ENCODE measurements around the gene OR8G1. TPM values are rescaled to one million over a fixed set of nuclear protein-coding genes. Genes with fewer than 3 reads are reported as not detected.

OR8G1 gene
- total and polyA plus RNA-seq, 7 donors: not detected

GRCh38 chr11:124278261-124278660 is 37.4 kb downstream of the OR8G1 start:
- H3K27ac ChIP-seq: no peak overlapping the region
- intact Hi-C loops (cut with DNase I): no loop called here
- DNase-seq: no peak
- no peak for ATAC-seq
- no peaks in the 10 kb centered on the region for H3K36me3 ChIP-seq (ENCODE audit: insufficient read depth in 1 of 2, low read depth in 1 of 2)
- WGBS, 3 donors: 60 to 83% (median 67%) methylated on average over 2 of the region's 2 CpGs
- H3K4me1 ChIP-seq: no peaks in the 10 kb centered on the region
- TF ChIP-seq CTCF (IDR thresholded peaks at IDR 0.05): no peak
- H3K27me3 ChIP-seq (ENCODE audit: insufficient read depth in 3 of 3, low read length in 2 of 3): no peaks in the 10 kb centered on the region
- peaks cover 8% of the 10 kb centered on the region for H3K9me3 ChIP-seq
- no peak overlapping the region for H3K4me3 ChIP-seq

- no peaks in the 10 kb centered on the region for H3K36me3 ChIP-seq (ENCODE audit: insufficient read depth in 1 of 2, low read depth in 1 of 2)
- no peak for ATAC-seq
- no peak overlapping the region for H3K27ac ChIP-seq
- WGBS, 3 donors: 62 to 67% (median 63%) methylated on average over 3 of the region's 3 CpGs
- no peak for DNase-seq
- intact Hi-C loops (cut with DNase I): no loop called here
- no peaks in the 10 kb centered on the region for H3K27me3 ChIP-seq (ENCODE audit: insufficient read depth in 3 of 3, low read length in 2 of 3)
- H3K4me1 ChIP-seq: no peaks in the 10 kb centered on the region
- TF ChIP-seq CTCF (IDR thresholded peaks at IDR 0.05): no peak
- no peak overlapping the region for H3K4me3 ChIP-seq
- peaks cover 13% of the 10 kb centered on the region for H3K9me3 ChIP-seq
Measured at GRCh38 chr11:124285610-124286344, 44.9 kb downstream of the OR8G1 start.

- DNase-seq: no peak
- intact Hi-C loops (cut with DNase I): no loop called here
Measured at GRCh38 chr11:124294687-124295086, 53.8 kb downstream of the OR8G1 start.

GRCh38 chr11:124296016-124296415 is 55.1 kb downstream of the OR8G1 start:
- ATAC-seq (no peak), DNase-seq (no peak)
- no peak overlapping the region for H3K4me3 ChIP-seq
- TF ChIP-seq CTCF (IDR thresholded peaks at IDR 0.05): no peak
- no peaks in the 10 kb centered on the region for H3K36me3 ChIP-seq (ENCODE audit: insufficient read depth in 1 of 2, low read depth in 1 of 2)
- H3K27me3 ChIP-seq (ENCODE audit: insufficient read depth in 3 of 3, low read length in 2 of 3): no peaks in the 10 kb centered on the region
- H3K27ac ChIP-seq: no peak overlapping the region
- intact Hi-C loops (cut with DNase I): no loop called here
- H3K4me1 ChIP-seq: no peaks in the 10 kb centered on the region
- H3K9me3 ChIP-seq: no peaks in the 10 kb centered on the region

More at GRCh38 chr11:124294687-124295086, 53.8 kb downstream of the OR8G1 start:
- Histone ChIP-seq H3K9me3 (no peaks in the 10 kb centered on the region), H3K4me3 (no peak overlapping the region), H3K27me3 (ENCODE audit: insufficient read depth in 3 of 3, low read length in 2 of 3) (no peaks in the 10 kb centered on the region), H3K36me3 (ENCODE audit: insufficient read depth in 1 of 2, low read depth in 1 of 2) (no peaks in the 10 kb centered on the region), H3K4me1 (no peaks in the 10 kb centered on the region), H3K27ac (no peak overlapping the region)
- ATAC-seq: no peak
- TF ChIP-seq CTCF (IDR thresholded peaks at IDR 0.05): no peak
- 74 to 85% (median 74%) methylated on average over 1 of the region's 1 CpG for WGBS, 3 donors

GRCh38 chr11:124297921-124298320 is 57.0 kb downstream of the OR8G1 start:
- H3K27me3 ChIP-seq (ENCODE audit: insufficient read depth in 3 of 3, low read length in 2 of 3): no peaks in the 10 kb centered on the region
- WGBS, 3 donors: 70 to 78% (median 72%) methylated on average over 4 of the region's 4 CpGs
- intact Hi-C loops (cut with DNase I): no loop called here

More at GRCh38 chr11:124297921-124298320, 57.0 kb downstream of the OR8G1 start:
- Histone ChIP-seq H3K36me3 (ENCODE audit: insufficient read depth in 1 of 2, low read depth in 1 of 2) (no peaks in the 10 kb centered on the region), H3K9me3 (no peaks in the 10 kb centered on the region), H3K4me1 (no peaks in the 10 kb centered on the region), H3K27ac (no peak overlapping the region), H3K4me3 (no peak overlapping the region)
- TF ChIP-seq CTCF (IDR thresholded peaks at IDR 0.05): no peak
- DNase-seq (no peak), ATAC-seq (no peak)

Data from psoas muscle (tissue), 8 donors.